GM12865 (cell line): ENCODE data around the gene KDM7A.

ENCODE experiments used
- DNase-seq: peaks from one replicate; pipeline ENCODE4 v3.0.0; 2010; ENCODE audit warnings: low read depth
- H3K4me3 ChIP-seq: 2 replicates; pipeline ENCODE4 v1.5.1; 2011; ENCODE audit warnings: mild to moderate bottlenecking, low read depth, low read length, control low read depth
- CTCF ChIP-seq: IDR thresholded peaks from 2 replicates; pipeline ENCODE4 v1.5.1; 2011; ENCODE audit warnings: low read length, control low read depth, low read depth, inconsistent platforms; ENCODE audit not compliant: insufficient read depth; ENCODE audit errors: missing control alignments

KDM7A gene

GRCh38 chr7:140189917-140190316 lies 13.1 kb upstream of the KDM7A start:
- DNase-seq = no peak
- no peak overlapping the region for H3K4me3 ChIP-seq
- TF ChIP-seq CTCF = no peak

- DNase-seq = no peak
- no peak for TF ChIP-seq CTCF
- no peak overlapping the region for H3K4me3 ChIP-seq
These were observed 6.1 kb upstream of the KDM7A start for GRCh38 chr7:140182917-140183316.

GRCh38 chr7:140179339-140179738 lies 2.6 kb upstream of the KDM7A start:
- no peak for TF ChIP-seq CTCF
- no peak for DNase-seq
- H3K4me3 ChIP-seq = no peak overlapping the region

- no peak for DNase-seq
- no peak for TF ChIP-seq CTCF
- H3K4me3 ChIP-seq = peak overlapping the region; percentile 77
These were observed 571 bp downstream of the KDM7A start for GRCh38 chr7:140176122-140176701.

- peak overlapping the region; percentile 77 for H3K4me3 ChIP-seq
- peak; percentile 85 for TF ChIP-seq CTCF
- DNase-seq = peak; percentile 95
These were observed 1.3 kb downstream of the KDM7A start for GRCh38 chr7:140175221-140176121.

GRCh38 chr7:140174217-140174616 lies 2.6 kb downstream of the KDM7A start:
- no peak overlapping the region for H3K4me3 ChIP-seq
- TF ChIP-seq CTCF = no peak
- no peak for DNase-seq

GRCh38 chr7:140170375-140170774 lies 6.4 kb downstream of the KDM7A start:
- H3K4me3 ChIP-seq = no peak overlapping the region
- no peak for DNase-seq
- TF ChIP-seq CTCF = no peak
